Measurements from ENCODE around the gene CCDC91.

GRCh38 chr12:28191051-28192048 is 1.1 kb downstream of the CCDC91 start:
- TF ChIP-seq CTCF (conservative IDR thresholded peaks at IDR 0.05; ENCODE audit: low read depth, low read length): no peak
- TF ChIP-seq EZH2 (IDR thresholded peaks at IDR 0.05; ENCODE audit: borderline replicate concordance, low read depth, low read length, poor library complexity, severe bottlenecking): no peak

Measured in A673 (cell line).